B cell (primary cell): ENCODE results near the gene STMN1.

Experiments used
- CTCF ChIP-seq: fragments of 200-600 bp; IDR thresholded peaks from one replicate; pipeline ENCODE4 v1.8.0; 2022; ENCODE audit warnings: antibody characterized with exemption, mild to moderate bottlenecking
- EZH2 ChIP-seq: IDR thresholded peaks from 2 replicates; pipeline ENCODE4 v1.6.1; 2012; ENCODE audit warnings: borderline replicate concordance, low read depth, mild to moderate bottlenecking, moderate library complexity, low read length; ENCODE audit not compliant: insufficient read depth, poor library complexity, severe bottlenecking

GRCh38 chr1:25885602-25886001 lies 20.6 kb downstream of the STMN1 start:
- TF ChIP-seq CTCF = no peak
- no peak for TF ChIP-seq EZH2
